Thyroid gland (tissue), 4 donors: ENCODE results near the gene NYAP2. TPM values are rescaled to one million over a fixed set of nuclear protein-coding genes. Genes with fewer than 3 reads are reported as not detected.

Experiments
- DNase-seq, 2 donors: peaks; one replicate each; pipeline ENCODE4 v3.0.0-alpha.2; 2019
- H3K27ac ChIP-seq, 3 donors: fragments of 200-600 bp; sonication (generic); 1 replicate in 2 of 3; 2 replicates in 1 of 3; pipeline ENCODE4 v1.5.1; 2016 to 2019; ENCODE audit warnings: mild to moderate bottlenecking in 1 of 3, moderate library complexity in 1 of 3
- H3K27me3 ChIP-seq: fragments of 200-600 bp; sonication (generic); one replicate; pipeline ENCODE4 v1.5.1; 2019
- H3K36me3 ChIP-seq, 2 donors: fragments of 200-600 bp; sonication (generic); one replicate each; pipeline ENCODE4 v1.5.1; 2016 to 2019
- H3K4me1 ChIP-seq, 2 donors: fragments of 200-600 bp; sonication (generic); one replicate each; pipeline ENCODE4 v1.5.1; 2017 to 2019
- H3K4me3 ChIP-seq, 3 donors: fragments of 200-600 bp; sonication (generic); replicated peaks in 1 of 3; 1 replicate in 2 of 3; 2 replicates in 1 of 3; pipeline ENCODE4 v1.5.1; 2016; ENCODE audit warnings: mild to moderate bottlenecking in 1 of 3
- H3K9me3 ChIP-seq: fragments of 200-600 bp; sonication (generic); one replicate; pipeline ENCODE4 v1.5.1; 2017
- CTCF ChIP-seq, 6 experiments: fragments of 200-600 bp in 3 of 6; fragments of 450-650 bp in 3 of 6; sonication (generic) in 3 of 6; IDR thresholded peaks; one replicate each; pipeline ENCODE4 v1.5.1; 2016 to 2019; ENCODE audit warnings: antibody characterized with exemption in 6 of 6, mild to moderate bottlenecking in 2 of 6, inconsistent platforms in 1 of 6, moderate library complexity in 1 of 6
- POLR2A ChIP-seq, 2 donors: fragments of 450-650 bp; IDR thresholded peaks; one replicate each; pipeline ENCODE4 v1.6.1; 2017; ENCODE audit warnings: antibody characterized with exemption in 2 of 2, mild to moderate bottlenecking in 2 of 2, moderate library complexity in 1 of 2
- WGBS, 2 donors: methylation state at CpG; one replicate each; pipeline ENCODE4 v1.1.5; 2017; 5-methylcytosine and 5-hydroxymethylcytosine counted together
- intact Hi-C: fragments of 100-400 bp; cut with DNase I; formaldehyde crosslinking; loops from one replicate; pipeline ENCODE4 v1.15.1; 2023
- total RNA-seq, 4 donors: library from RNA; depleted of rRNA; stranded (reverse); fragments of >200 nt; gene quantifications; one replicate each; pipeline ENCODE4 v1.2.3, GENCODE V29; 2016

The NYAP2 gene
- total RNA-seq, 4 donors from 2014 or later, result not detected

GRCh38 chr2:225400060-225400511, 576 bp downstream of the NYAP2 start:
- 12 to 13% methylated on average over 8 of the region's 8 CpGs for WGBS, 2 donors
- Histone ChIP-seq H3K9me3 (no peaks in the 10 kb centered on the region), H3K4me1 (no peaks in the 10 kb centered on the region), H3K36me3 (no peaks in the 10 kb centered on the region), H3K27ac (no peak overlapping the region), H3K4me3 (no peak overlapping the region), H3K27me3 (no peaks in the 10 kb centered on the region)
- no peak for TF ChIP-seq POLR2A (IDR thresholded peaks at IDR 0.05)
- no peak for TF ChIP-seq CTCF (IDR thresholded peaks at IDR 0.05)
- peak; percentile 30 to 55 for DNase-seq
- intact Hi-C loops, result no loop called here

- DNase-seq, result no peak
- Histone ChIP-seq H3K4me3 (no peak overlapping the region), H3K9me3 (no peaks in the 10 kb centered on the region), H3K27ac (no peak overlapping the region), H3K27me3 (no peaks in the 10 kb centered on the region), H3K4me1 (no peaks in the 10 kb centered on the region), H3K36me3 (no peaks in the 10 kb centered on the region)
- intact Hi-C loops, result no loop called here
- 75 to 79% methylated on average over 9 of the region's 9 CpGs for WGBS, 2 donors
- no peak for TF ChIP-seq CTCF (IDR thresholded peaks at IDR 0.05)
- TF ChIP-seq POLR2A (IDR thresholded peaks at IDR 0.05), result no peak
These were observed 1.3 kb downstream of the NYAP2 start for GRCh38 chr2:225400546-225401400.

- no peak for TF ChIP-seq CTCF (IDR thresholded peaks at IDR 0.05)
- no peak for TF ChIP-seq POLR2A (IDR thresholded peaks at IDR 0.05)
- Histone ChIP-seq H3K36me3 (no peaks in the 10 kb centered on the region), H3K9me3 (no peaks in the 10 kb centered on the region), H3K27me3 (no peaks in the 10 kb centered on the region), H3K4me1 (no peaks in the 10 kb centered on the region), H3K27ac (no peak overlapping the region), H3K4me3 (no peak overlapping the region)
- no peak for DNase-seq
- intact Hi-C loops, result no loop called here
- 48 to 54% methylated on average over 1 of the region's 1 CpG for WGBS, 2 donors
These were observed 2.8 kb downstream of the NYAP2 start for GRCh38 chr2:225402210-225402776.

- TF ChIP-seq CTCF (IDR thresholded peaks at IDR 0.05) (no peak), POLR2A (IDR thresholded peaks at IDR 0.05) (no peak)
- 78% methylated on average over 3 of the region's 3 CpGs for WGBS, 2 donors
- Histone ChIP-seq H3K4me3 (no peak overlapping the region), H3K9me3 (no peaks in the 10 kb centered on the region), H3K27ac (no peak overlapping the region), H3K36me3 (no peaks in the 10 kb centered on the region), H3K27me3 (no peaks in the 10 kb centered on the region), H3K4me1 (no peaks in the 10 kb centered on the region)
- intact Hi-C loops, result no loop called here
- no peak for DNase-seq
These were observed 11.9 kb downstream of the NYAP2 start for GRCh38 chr2:225411452-225411851.

GRCh38 chr2:225413786-225414185, 14.3 kb downstream of the NYAP2 start:
- TF ChIP-seq CTCF (IDR thresholded peaks at IDR 0.05) (no peak), POLR2A (IDR thresholded peaks at IDR 0.05) (no peak)
- Histone ChIP-seq H3K27me3 (no peaks in the 10 kb centered on the region), H3K4me1 (no peaks in the 10 kb centered on the region), H3K9me3 (no peaks in the 10 kb centered on the region), H3K27ac (no peak overlapping the region), H3K4me3 (no peak overlapping the region), H3K36me3 (no peaks in the 10 kb centered on the region)
- DNase-seq, result no peak
- intact Hi-C loops, result no loop called here
- 62 to 65% methylated on average over 2 of the region's 2 CpGs for WGBS, 2 donors
